Activated effector memory CD4-positive, alpha-beta T cell treated with anti-CD3 and anti-CD28 coated beads, Interleukin-2, amount 50 U/mL, for 16 hours (primary cell): Measurements from ENCODE around the gene UGT3A2.

ENCODE experiments used
- DNase-seq: peaks from one replicate; pipeline ENCODE4 v3.0.0-alpha.2; 2020

Gene UGT3A2

GRCh38 chr5:36066540-36067210, at the start of gene UGT3A2:
UGT3A2 (minus strand) TSS chr5:36066882; CDS start chr5:36066789, 93 bp downstream.
- no peak for DNase-seq

DNA sequence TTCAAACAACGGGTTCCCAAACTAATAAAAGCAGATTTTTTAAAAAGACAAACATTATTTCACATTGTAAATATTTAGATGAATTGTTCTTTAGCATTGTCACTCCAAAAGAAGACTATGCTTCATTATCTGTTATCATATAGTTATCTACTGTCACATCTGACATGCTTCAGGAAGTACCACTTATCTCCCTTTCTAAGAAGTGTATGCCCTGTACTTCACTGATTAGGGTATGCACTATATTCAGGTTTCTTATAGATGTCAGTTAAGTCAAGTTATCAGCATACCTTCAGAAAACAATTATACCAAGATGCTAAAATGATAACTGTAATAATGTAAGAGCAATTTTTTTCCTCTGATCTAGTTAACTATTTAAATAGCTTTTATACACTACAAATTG, 44.6 kb upstream of the UGT3A2 start:
- no peak for DNase-seq

GRCh38 chr5:36108758-36109460, 42.2 kb upstream of the UGT3A2 start:
- no peak for DNase-seq

- DNase-seq = no peak
These were observed 39.1 kb upstream of the UGT3A2 start for GRCh38 chr5:36105819-36106218.

DNA sequence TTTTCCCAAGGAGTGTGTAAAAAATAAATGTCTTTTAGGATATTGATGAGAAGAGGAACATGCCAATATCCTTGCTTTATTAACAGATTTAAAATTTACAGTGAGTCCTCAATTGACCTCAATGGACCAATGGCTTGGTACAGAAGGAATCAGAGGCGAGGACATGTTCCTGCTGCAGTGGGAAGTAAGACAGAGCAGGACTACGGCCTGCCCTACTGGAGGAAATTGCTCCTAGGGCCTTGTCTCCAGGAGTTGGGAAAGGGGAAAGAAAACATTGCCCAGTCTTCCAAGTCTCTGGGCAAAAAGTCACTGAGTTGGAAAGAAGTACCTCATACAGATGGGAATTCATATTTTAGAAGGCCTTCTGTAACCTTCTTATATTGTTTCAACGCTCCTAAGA, 33.1 kb upstream of the UGT3A2 start:
- DNase-seq = no peak

- DNase-seq = no peak
These were observed 29.8 kb upstream of the UGT3A2 start for GRCh38 chr5:36096486-36096885.

DNA sequence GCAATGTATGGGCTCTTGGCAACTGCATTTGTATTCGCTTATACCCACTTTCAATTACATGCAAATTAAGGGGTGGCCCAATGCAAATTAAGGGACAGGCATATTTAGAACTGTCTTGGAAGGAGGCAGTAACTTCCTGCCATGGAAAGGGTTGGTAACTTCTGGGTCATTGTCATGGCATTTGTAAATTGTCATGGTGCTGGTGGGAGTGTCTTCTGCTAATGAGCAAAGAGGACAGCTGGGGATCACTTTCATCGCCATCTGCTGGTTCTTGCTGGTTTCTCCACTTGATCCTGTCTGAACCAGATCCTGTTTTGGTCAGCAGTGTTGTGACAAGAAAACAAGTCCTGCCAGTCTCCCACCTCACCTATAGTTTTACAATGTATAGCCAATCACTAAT, 23.3 kb upstream of the UGT3A2 start:
- no peak for DNase-seq

- no peak for DNase-seq
These were observed 12.6 kb upstream of the UGT3A2 start for GRCh38 chr5:36079200-36079781.

GRCh38 chr5:36078430-36078829, 11.7 kb upstream of the UGT3A2 start:
- DNase-seq = no peak

DNA sequence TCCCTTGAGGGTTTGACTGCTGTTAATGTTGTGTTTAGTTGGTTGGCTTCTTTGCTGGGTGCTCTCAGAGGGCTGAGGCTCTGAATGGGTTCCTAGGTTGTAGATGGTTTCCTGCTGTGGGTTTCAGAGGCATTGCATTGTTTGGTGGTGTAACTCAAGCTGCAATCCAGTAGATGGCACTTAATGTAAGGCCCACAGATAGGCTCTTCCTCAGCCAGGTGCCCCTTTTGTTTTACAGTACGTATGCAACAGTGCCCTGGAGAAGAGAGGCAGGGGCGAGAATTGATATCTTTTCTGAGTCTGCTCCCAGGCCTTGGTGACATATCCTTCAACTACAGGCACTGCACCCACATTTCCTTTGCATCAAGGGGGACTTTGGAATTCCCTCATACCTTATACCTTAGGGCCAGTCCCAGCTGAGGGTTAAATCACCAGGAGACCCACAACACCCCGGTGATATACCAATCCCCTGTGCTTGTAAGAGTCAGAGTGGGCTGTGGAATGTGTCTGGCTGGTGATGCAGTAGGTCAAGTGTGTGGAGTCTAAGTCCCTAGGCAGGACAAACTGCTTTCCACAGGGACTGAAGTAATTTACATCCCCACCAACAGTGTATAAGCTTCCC, 7.0 kb upstream of the UGT3A2 start:
- DNase-seq = no peak

- DNase-seq = no peak
These were observed 4.2 kb upstream of the UGT3A2 start for GRCh38 chr5:36070687-36071571.

DNA sequence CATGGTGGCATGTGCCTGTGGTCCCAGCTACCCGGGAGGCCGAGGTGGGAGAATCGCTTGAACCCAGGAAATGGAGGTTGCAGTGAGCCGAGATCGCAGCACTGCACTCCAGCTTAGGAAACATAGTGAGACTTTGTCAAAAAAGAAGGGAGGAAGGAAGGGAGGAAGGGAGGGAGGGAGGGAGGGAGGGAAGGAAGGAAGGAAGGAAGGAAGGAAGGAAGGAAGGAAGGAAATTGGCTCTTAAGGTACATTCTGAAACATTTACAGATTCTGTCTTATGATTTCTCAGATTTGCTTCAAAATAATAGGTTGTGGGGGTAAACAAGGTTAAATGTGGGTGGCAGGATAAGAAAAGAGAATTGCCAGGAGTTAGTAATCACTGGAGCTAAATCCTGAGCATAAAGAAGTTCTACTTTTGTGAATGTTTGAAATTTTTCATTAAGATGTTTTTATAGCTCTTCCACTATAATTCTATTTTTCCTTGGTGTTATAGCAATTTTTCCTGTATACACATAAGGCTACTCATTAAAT, 2.1 kb upstream of the UGT3A2 start:
- DNase-seq = no peak

- DNase-seq = no peak
These were observed 612 bp downstream of the UGT3A2 start for GRCh38 chr5:36066001-36066539.

- DNase-seq = no peak
These were observed 6.2 kb downstream of the UGT3A2 start for GRCh38 chr5:36060420-36060887.

DNA sequence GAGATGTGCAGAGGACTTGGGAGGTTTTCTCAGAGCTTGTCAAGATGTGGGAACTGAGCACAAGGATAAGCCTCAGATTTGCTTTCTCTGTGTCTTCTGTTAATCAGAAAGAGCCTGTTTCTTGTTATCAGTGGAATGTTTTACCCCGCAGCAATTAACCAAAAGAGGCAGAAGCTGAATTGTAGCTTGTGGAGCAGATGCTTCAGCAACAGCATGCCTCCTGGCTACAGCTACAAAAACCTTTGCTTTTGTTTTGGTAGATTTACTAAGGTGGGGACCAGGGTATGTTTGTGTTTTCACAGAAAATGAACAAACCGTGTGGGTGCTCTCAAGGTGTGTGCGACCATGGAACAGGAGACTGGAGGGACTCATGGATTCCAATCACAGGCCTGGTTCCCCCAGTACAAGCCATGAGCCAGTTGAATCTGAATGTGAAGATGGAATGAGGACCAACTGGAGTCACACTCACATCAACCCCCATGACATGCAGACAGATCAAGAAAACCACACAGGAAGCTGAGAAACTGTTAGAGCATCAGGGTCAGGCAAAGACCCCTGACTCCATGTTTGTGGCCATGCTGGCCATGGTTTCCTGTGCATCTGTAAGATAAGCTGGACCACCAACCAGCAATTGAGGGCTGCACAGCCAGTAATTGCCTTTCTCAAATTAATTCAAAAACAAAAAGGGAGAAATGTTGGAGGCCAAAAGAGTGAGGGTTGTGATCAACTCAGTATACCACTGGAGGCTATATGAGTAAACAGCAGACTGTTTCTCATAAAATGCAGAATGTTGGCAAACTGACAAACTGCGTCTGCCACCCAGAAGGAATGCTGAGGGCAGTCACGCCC, 6.9 kb downstream of the UGT3A2 start:
- DNase-seq = no peak

GRCh38 chr5:36058776-36059175, 7.9 kb downstream of the UGT3A2 start:
- no peak for DNase-seq

DNA sequence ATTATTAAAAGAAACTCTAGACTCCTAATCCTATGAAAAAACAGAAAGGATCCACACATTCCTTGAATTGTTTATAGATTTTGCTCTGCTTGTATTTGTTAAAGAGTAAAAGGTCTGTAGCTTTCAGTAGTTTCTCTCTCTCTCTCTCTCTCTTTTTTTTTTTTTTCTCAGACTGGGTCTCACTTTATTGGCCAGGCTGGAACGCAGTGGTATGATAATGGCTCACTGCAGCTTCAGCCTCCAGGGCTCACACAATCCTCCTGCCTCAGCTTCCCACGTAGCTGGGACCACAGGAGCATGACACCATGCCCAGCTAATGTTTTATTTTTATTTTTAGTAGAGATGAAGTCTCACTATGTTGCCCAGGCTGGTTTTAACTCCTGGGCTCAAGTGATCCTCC, 9.3 kb downstream of the UGT3A2 start:
- no peak for DNase-seq

- no peak for DNase-seq
These were observed 10.3 kb downstream of the UGT3A2 start for GRCh38 chr5:36056422-36056821.

- DNase-seq = no peak
These were observed 10.7 kb downstream of the UGT3A2 start for GRCh38 chr5:36055984-36056383.

DNA sequence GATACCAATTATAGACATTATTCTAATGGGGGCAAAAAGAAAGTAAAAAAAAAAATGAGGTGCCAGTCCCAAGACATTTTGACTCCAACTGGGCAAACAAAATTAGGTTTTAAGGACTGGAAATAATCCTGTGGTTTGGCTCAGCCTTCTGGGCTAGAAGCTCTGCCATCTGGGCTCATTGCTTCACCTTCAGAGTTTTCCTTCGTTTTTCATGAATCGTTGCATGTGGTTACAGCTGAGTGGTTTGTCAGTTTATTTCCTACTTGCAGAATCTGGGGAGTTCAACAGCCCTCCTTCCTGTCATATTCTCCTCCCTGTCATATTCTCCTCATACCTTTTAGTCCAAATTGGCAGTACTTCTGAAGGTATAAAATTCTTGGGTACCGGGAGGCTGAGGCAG, 12.0 kb downstream of the UGT3A2 start:
- no peak for DNase-seq

DNA sequence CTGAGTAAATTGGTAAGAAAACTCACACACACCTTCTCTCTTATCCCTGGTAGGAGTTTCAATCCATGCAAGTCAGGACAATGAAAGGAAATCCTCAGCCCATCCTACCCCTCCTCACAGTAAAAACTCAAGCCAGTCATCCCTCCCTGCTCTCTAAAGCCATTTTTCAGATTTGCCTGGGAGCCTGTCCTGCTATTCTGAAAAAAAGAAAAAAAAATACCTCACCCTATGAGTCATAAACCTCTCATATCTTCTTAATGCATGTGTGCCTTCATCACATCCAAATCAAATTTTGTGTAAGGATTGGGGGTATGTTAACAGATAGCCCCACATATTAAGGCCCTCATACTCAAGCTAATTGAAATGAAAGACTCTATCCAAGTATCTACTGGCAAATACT, 14.1 kb downstream of the UGT3A2 start:
- no peak for DNase-seq
